Adrenal gland (tissue), 12 donors: ENCODE measurements around the gene CUX1. TPM values are rescaled to one million over a fixed set of nuclear protein-coding genes. Genes with fewer than 3 reads are reported as not detected.
"Not testable (repeated sequence)": the region's sequence is repeated elsewhere in the genome, so short reads cannot be mapped to it uniquely, and the experiment has no call there.

Experiments used
- DNase-seq, 7 donors: peaks; one replicate each; pipeline ENCODE4 v3.0.0-alpha.2; 2019 to 2020
- H3K27ac ChIP-seq, 5 donors: fragments of 200-600 bp; sonication (generic) in 4 of 5; 1 replicate in 3 of 5; 2 replicates in 2 of 5; pipeline versions ENCODE4 v1.5.1 to v1.8.0; 2016 to 2020; ENCODE audit warnings: mild to moderate bottlenecking in 1 of 5
- H3K27me3 ChIP-seq: fragments of 200-600 bp; 2 replicates; pipeline ENCODE4 v1.8.0; 2021
- H3K36me3 ChIP-seq, 2 donors: fragments of 200-600 bp; replicated peaks in 1 of 2; 1 replicate in 1 of 2; 2 replicates in 1 of 2; pipeline versions ENCODE4 v1.5.1 to v1.8.0; 2018 to 2022
- H3K4me1 ChIP-seq, 2 donors: fragments of 200-600 bp; replicated peaks in 1 of 2; 1 replicate in 1 of 2; 2 replicates in 1 of 2; pipeline versions ENCODE4 v1.5.1 to v1.8.0; 2018 to 2021
- H3K4me3 ChIP-seq, 4 donors: fragments of 200-600 bp; sonication (generic) in 3 of 4; one replicate each; pipeline ENCODE4 v1.5.1; 2016 to 2018
- H3K9me3 ChIP-seq, 3 donors: fragments of 200-600 bp; sonication (generic) in 1 of 3; replicated peaks in 1 of 3; 1 replicate in 2 of 3; 2 replicates in 1 of 3; pipeline versions ENCODE4 v1.5.1 to v1.8.0; 2016 to 2021
- POLR2A ChIP-seq, 2 donors: fragments of 450-650 bp; IDR thresholded peaks; one replicate each; pipeline ENCODE4 v1.6.1; 2017; ENCODE audit warnings: antibody characterized with exemption in 2 of 2, mild to moderate bottlenecking in 2 of 2, moderate library complexity in 1 of 2
- WGBS, 4 donors: extraction: QIAGEN DNeasy Blood & Tissue Kit in 2 of 4; methylation state at CpG; one replicate each; pipeline versions ENCODE4 v1.1.5 to v1.1.7; 2013 to 2017; 5-methylcytosine and 5-hydroxymethylcytosine counted together
- intact Hi-C, 2 donors: fragments of 100-400 bp; cut with DNase I; formaldehyde crosslinking; loops; one replicate each; pipeline versions ENCODE4 v1.14.1 to v1.15.0; 2022 to 2023
- polyA plus RNA-seq, 3 donors: library from polyadenylated mRNA; stranded (reverse); fragments of 200-250 nt in 2 of 3; fragments of 350-450 nt in 1 of 3; fragmentation: Illumina TruSeq in 1 of 3; extraction: RNeasy Lipid Tissue Mini Kit (QIAGEN cat#74804) in 1 of 3; gene quantifications; one replicate each; pipeline ENCODE4 v1.2.3, GENCODE V29; 2013 to 2014
- total RNA-seq, 9 donors: library from RNA; depleted of rRNA in 4 of 9; stranded (reverse); fragments of >200 nt in 4 of 9; fragments of 120-200 nt in 1 of 9; fragmentation: NEBNext Ultra II Directional in 1 of 9; extraction: Animal tissue kit (Norgen Biotek cat#: 25700) in 1 of 9; gene quantifications; one replicate each; pipeline versions ENCODE4 v1.1.0 to v1.2.4, GENCODE V29; 2013 to 2023
- TF ChIP-seq, protein P1 (sequence below), 6 experiments: fragments of 450-650 bp in 4 of 6; fragments of 200-600 bp in 2 of 6; sonication (generic) in 1 of 6; IDR thresholded peaks; 1 replicate in 5 of 6; 2 replicates in 1 of 6; pipeline versions ENCODE4 v1.5.1 to v1.8.0; 2016 to 2021; ENCODE audit warnings: antibody characterized with exemption in 6 of 6, mild to moderate bottlenecking in 2 of 6, moderate library complexity in 1 of 6
- donor health status: healthy with polysubstance abuse.
- donor health status: Bipolar disorder and iron deficiency.
- donor health status: DM: yes; HTN: yes; CAD: no.
- donor health status: DM: no; HTN: no; CAD: no.
- donor health status: DM: no; HTN: no; CAD: no.
- donor health status: DM: yes; HTN: yes; CAD: no.

CUX1 gene
- total and polyA plus RNA-seq, 12 donors = 17.2 to 72.6 (median 58.3) TPM

DNA sequence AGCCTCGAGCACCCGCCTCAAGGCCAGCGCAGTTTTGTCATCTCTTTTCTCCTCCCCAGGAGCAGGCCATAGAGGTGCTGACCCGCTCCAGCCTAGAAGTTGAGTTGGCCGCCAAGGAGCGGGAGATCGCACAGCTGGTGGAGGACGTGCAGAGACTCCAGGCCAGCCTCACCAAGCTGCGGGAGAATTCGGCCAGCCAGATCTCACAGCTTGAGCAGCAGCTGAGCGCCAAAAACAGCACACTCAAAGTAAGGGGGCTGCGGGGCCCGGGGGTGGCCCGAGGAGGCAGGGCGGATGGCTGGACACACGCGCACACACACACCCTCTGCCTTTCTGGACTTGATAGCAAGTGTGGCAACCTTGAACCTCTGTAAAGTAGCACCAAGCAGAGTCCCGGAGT is 361.0 kb downstream of the CUX1 start:
- DNase-seq = no peak
- no peaks in the 10 kb centered on the region for H3K27me3 ChIP-seq
- no peak overlapping the region for H3K27ac ChIP-seq
- WGBS, 4 donors = 87 to 95% (median 88%) methylated on average over 9 to 18 of the region's 18 CpGs
- no peak overlapping the region for H3K4me3 ChIP-seq
- intact Hi-C loops = no loop called here
- no peaks in the 10 kb centered on the region for H3K4me1 ChIP-seq
- H3K36me3 ChIP-seq = peaks cover 0 to 22% of the 10 kb centered on the region in 2 donors
- TF ChIP-seq, protein P1, sequence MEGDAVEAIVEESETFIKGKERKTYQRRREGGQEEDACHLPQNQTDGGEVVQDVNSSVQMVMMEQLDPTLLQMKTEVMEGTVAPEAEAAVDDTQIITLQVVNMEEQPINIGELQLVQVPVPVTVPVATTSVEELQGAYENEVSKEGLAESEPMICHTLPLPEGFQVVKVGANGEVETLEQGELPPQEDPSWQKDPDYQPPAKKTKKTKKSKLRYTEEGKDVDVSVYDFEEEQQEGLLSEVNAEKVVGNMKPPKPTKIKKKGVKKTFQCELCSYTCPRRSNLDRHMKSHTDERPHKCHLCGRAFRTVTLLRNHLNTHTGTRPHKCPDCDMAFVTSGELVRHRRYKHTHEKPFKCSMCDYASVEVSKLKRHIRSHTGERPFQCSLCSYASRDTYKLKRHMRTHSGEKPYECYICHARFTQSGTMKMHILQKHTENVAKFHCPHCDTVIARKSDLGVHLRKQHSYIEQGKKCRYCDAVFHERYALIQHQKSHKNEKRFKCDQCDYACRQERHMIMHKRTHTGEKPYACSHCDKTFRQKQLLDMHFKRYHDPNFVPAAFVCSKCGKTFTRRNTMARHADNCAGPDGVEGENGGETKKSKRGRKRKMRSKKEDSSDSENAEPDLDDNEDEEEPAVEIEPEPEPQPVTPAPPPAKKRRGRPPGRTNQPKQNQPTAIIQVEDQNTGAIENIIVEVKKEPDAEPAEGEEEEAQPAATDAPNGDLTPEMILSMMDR (IDR thresholded peaks at IDR 0.05) = no peak
- TF ChIP-seq POLR2A (IDR thresholded peaks at IDR 0.05) = no peak
- no peaks in the 10 kb centered on the region for H3K9me3 ChIP-seq

DNA sequence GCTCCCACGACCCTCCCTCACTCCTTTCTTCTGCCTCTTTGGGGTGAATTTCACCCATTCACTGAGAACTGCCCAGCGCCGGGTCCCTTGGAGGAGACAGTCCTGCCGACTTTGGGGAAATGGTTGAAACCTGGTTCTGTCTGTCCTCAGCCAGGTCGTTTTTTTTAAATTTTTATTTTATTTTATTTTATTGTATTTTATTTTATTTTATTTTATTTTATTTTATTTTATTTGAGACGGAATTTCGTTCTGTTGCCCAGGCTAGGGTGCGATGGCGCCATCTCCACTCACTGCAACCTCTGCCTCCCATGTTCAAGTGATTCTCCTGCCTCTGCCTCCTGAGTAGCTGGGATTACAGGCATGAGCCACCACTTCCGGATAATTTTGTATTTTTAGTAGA is 363.3 kb downstream of the CUX1 start:
- Histone ChIP-seq H3K36me3 (peaks cover 0 to 23% of the 10 kb centered on the region in 2 donors), H3K27me3 (no peaks in the 10 kb centered on the region), H3K4me3 (no peak overlapping the region), H3K27ac (no peak overlapping the region), H3K4me1 (no peaks in the 10 kb centered on the region), H3K9me3 (no peaks in the 10 kb centered on the region)
- TF ChIP-seq, protein P1 (IDR thresholded peaks at IDR 0.05) = no peak
- TF ChIP-seq POLR2A (IDR thresholded peaks at IDR 0.05) = no peak
- DNase-seq = no peak
- intact Hi-C loops = no loop called here
- WGBS, 4 donors = 91 to 96% (median 94%) methylated on average over 10 of the region's 10 CpGs

DNA sequence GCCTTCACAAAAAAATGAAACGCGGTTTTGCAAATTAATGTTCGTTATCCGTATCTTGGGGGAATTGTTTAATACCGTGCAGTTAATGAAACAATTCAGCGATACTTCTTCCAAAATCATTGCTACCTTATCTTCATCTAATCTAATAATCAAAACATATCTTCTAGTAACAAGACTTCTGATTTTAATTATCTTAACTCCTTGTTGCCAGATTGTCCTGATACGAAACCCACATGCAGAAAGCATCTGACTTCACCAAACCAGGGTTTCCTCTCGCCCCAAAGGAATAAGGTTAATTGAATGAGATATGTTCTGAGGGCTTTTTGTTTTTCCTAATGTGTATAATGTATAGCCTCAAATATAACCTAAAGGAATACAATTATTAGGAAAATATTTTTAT is 364.1 kb downstream of the CUX1 start:
- Histone ChIP-seq H3K9me3 (no peaks in the 10 kb centered on the region), H3K27me3 (no peaks in the 10 kb centered on the region), H3K4me1 (no peaks in the 10 kb centered on the region), H3K27ac (no peak overlapping the region), H3K4me3 (no peak overlapping the region), H3K36me3 (peaks cover 0 to 30% of the 10 kb centered on the region in 2 donors)
- WGBS, 4 donors = 90 to 97% (median 97%) methylated on average over 8 of the region's 8 CpGs
- no peak for DNase-seq
- TF ChIP-seq POLR2A (IDR thresholded peaks at IDR 0.05) = no peak
- TF ChIP-seq, protein P1 (IDR thresholded peaks at IDR 0.05) = no peak
- intact Hi-C loops = no loop called here

DNA sequence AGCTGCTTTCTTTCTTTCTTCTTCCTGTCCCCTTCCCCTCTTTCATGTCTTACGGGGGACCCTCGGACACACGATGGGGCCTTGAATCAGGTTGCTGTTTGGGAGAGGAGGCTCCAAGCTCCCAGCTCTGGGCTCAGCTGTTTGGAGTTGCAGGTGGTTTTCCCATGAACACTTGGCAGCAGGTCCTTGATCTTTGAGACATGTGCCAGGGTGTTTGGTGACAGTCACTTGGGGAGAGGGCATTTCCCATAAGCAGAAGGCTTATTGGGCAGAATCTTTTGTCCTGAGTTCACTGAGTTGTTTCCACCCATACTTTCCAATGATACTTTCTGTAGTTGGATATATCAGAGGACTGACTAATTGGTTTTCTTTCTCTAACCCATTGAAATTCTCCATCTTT is 364.6 kb downstream of the CUX1 start:
- Histone ChIP-seq H3K27me3 (no peaks in the 10 kb centered on the region), H3K4me3 (no peak overlapping the region), H3K36me3 (peaks cover 0 to 30% of the 10 kb centered on the region in 2 donors), H3K9me3 (no peaks in the 10 kb centered on the region), H3K27ac (no peak overlapping the region), H3K4me1 (no peaks in the 10 kb centered on the region)
- intact Hi-C loops = no loop called here
- TF ChIP-seq, protein P1 (IDR thresholded peaks at IDR 0.05) = no peak
- TF ChIP-seq POLR2A (IDR thresholded peaks at IDR 0.05) = no peak
- DNase-seq = no peak
- WGBS, 4 donors = 76 to 92% (median 83%) methylated on average over 3 of the region's 3 CpGs

DNA sequence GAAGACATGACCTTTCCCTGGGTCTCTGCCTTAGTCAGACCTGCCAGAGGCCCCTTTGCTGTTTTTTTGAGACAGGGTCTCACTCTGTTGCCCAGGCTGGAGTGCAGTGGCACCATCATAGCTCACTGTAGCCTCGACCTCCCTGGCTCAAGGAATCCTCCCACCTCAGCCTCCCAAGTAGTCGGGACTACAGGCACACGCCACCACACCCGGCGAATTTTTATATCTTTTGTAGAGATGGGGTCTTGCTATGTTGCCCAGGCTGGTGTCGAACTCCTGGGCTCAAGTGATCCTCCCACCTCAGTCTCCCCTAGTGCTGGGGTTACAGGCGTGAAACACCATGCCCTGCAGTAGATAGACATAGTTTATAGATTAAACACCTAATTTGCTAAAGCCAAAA is 366.4 kb downstream of the CUX1 start:
- WGBS, 4 donors = 95 to 100% (median 98%) methylated on average over 7 of the region's 7 CpGs
- peaks cover 0 to 26% of the 10 kb centered on the region in 2 donors for H3K36me3 ChIP-seq
- H3K27ac ChIP-seq, intact Hi-C loops, H3K27me3 ChIP-seq, DNase-seq, H3K4me1 ChIP-seq, H3K9me3 ChIP-seq, H3K4me3 ChIP-seq: not testable (repeated sequence)
